NCI-H187 (cell line): Measurements from ENCODE around the gene CCL15.

Experiments used
- DNase-seq, 2 experiments: peaks; one replicate each; lab custom pipeline; 2025; lab: John Stamatoyannopoulos, UW

Gene CCL15

DNA sequence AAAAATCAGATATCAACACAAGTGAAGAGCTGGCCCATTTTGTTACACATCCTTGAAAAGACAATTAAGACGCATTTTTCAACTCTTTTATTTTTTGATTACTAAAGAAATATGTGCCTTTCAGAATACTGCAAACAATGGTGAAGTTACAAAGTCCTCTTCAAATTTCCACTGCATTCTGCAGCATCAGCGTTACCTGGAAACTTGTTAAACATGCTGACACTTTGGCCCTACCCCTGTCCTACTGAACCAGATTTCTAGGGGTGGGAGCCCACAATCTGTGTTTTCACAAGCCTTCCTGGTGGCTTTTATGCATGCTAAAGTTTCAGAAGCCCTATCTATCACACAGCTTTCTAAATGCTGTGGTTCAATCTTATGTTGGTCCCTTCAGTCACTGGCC, 10.3 kb downstream of the CCL15 start:
- DNase-seq = no peak

DNA sequence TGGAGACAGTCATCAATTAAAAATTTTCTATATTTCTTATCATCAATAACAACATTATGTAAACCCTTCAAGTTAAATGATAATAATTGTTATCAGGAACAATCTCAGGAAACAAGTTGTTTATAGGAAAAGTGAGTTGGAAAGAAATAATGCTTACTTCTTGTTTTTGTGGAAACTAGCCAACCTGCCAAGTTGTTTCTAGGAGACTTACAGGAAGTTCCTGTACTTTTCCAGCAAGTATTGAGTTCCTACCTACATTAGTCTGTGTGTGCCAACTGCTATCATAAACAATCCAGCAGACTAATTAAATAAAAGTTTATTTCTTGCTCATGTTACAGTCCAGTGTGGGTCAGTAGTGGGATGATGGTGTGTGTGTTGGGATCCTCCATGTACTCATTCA, 13.2 kb downstream of the CCL15 start:
- DNase-seq = no peak

DNA sequence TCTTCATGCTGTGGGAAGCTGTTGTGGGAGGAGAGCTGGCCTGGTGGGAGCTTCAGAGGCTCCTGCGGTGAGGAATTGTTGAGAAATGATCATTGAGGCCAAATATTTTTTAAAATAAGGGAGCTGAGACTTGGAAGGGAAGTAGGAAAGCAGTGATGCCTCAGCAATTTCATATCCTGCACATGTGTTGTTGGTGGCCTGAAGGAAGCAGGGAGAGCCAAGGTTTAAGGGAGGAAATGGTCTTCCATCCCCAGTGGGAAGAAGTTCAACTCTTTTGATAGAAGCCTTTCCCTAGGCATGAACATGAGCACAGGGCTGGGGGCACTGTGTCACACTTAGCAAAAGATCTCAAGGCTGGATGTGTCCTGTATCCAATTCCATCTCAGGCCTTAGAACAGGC, 14.7 kb downstream of the CCL15 start, which contains the start of gene CCL14:
Gene CCL14, minus strand, starts transcription at position 87 of the 400 bp plus-strand sequence. Its CDS starts 80 bp downstream, at position 7.
- no peak for DNase-seq

DNA sequence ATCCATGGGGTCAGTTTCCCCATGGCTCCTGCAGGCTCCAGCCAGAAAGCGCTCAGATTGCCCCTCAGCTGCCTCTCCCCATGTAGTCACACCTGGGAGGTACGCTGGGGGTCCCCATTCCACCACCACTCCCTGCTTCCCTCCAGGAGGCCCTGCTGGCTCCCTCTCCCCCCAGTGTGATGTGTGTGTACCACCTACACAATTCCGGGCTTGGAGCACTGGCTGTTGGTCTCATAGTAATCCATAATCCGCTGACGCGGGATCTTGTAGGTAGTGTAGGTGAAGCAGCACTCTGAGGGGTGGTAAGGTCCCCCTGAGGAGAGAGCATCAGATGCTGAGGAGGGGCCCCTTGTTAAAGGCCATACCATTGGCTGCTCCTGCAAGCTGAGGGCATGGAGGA, 17.2 kb downstream of the CCL15 start:
- DNase-seq = no peak

DNA sequence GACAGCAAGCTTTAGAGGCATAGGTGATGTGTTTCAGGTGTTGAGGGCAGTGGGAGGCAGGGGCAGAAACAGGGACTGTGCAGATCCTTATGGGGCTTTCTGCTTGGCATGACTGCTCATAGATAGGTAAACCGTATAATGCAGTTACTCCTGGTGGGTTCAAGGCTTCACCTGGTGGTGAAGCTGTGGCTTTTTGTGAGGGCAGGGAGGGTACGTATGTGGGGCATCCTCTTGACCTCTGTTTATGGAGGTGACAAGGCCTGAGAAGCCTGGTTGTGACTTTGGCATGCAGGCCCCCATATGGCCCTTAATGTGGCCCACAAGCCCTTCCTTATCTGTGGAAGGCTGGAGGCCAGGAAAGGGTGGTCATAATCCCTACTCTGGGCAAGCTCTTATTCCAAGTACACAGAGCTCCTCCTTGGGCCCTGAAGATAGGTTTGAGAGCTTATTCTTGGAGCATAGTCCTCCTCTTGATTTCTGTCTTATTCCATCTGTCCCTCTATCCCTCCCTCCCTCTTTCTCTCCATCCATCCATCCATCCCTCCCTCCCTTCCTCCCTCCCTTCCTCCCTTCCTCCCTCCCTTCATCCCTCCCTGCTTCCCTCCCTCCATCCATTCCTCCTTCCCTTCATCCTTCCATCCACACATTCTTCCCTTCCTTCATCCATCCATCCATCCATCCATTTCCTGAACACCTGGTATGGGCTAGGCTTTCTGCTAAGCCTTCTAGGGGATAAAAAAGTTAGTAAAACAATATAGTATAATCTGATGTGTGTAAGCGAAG, 18.8 kb downstream of the CCL15 start:
- DNase-seq = no peak

DNA sequence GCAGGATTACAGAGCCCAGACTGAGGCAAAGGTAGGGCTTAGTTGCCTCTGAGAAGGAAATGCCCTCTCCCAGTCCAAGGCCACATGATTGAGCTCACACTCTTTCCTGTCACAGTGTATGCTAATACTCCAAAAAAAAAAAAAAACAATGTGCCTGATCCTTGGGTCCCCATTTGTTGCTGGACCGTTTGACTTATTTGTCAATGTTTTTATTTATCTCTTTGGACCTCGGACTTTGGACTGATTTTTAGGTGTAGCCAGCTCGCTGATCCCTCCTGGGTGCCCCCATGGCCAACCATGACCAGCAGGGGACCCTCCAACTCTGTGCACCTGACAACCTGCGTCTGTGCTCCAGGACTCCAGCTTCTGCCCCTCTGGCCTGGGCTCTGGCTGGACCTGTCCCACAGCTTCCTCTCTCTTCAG, 19.4 kb downstream of the CCL15 start:
- no peak for DNase-seq

DNA sequence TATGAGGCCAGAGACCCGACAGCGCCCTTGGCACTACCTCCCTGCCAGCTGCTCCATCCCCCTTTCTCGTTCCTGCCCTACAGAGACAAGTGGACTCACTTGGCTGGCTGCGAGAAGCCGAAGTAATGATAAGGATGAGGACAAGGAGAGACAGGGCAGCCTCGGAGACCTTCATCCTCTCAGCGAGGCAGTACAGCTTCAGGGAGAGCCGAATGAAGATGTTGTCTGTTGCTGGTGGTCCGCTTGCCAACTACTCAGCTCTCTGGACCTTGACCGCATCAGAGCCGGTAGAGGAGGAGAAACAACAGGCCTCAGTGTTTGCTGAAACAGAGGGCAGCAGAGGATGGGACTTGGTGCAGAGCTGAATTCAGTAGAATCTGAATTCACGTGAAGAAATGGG, 20.1 kb downstream of the CCL15 start, which contains the start of gene CCL16:
Gene CCL16, minus strand, starts transcription at position 252 of the 400 bp plus-strand sequence. Its CDS starts 77 bp downstream, at position 175.
- no peak for DNase-seq

DNA sequence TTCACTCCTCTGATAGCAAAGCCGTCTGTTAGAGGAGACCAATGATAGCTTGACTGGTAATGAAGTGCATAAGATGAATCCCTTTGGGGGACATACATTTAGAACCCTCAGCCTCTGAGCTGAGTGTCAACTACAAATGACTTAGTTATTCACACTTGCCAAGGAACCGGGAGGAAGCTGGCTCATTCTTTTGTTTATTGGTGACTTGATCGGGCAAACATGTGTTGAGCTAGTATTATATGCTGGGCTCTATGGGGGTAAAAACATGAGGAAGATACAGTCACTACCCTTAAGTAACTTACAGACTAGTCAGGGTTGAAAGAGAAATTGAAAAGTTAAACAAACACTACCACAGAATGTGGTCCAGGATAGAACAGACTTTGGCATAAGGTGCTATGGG, 23.0 kb downstream of the CCL15 start:
- DNase-seq = no peak

DNA sequence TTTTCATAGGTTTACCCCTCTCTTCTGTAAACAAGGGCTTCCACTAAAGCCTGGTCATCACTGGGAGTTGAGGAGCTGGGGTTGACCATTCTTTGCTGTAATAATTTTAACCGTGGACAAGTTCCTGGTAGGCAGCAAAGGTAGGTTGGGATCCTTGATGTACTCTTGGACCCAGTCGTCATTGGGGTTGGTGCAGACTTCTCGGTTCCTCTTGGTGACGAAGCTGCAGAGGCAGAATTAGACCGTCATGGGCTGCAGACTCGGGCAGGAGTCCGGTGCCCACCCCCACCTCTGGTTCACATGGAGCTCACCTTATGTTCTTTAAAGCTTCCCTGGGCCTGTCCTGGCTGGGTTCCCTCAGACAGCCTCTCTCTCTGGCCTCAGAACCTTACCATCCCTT, 23.8 kb downstream of the CCL15 start:
- no peak for DNase-seq

DNA sequence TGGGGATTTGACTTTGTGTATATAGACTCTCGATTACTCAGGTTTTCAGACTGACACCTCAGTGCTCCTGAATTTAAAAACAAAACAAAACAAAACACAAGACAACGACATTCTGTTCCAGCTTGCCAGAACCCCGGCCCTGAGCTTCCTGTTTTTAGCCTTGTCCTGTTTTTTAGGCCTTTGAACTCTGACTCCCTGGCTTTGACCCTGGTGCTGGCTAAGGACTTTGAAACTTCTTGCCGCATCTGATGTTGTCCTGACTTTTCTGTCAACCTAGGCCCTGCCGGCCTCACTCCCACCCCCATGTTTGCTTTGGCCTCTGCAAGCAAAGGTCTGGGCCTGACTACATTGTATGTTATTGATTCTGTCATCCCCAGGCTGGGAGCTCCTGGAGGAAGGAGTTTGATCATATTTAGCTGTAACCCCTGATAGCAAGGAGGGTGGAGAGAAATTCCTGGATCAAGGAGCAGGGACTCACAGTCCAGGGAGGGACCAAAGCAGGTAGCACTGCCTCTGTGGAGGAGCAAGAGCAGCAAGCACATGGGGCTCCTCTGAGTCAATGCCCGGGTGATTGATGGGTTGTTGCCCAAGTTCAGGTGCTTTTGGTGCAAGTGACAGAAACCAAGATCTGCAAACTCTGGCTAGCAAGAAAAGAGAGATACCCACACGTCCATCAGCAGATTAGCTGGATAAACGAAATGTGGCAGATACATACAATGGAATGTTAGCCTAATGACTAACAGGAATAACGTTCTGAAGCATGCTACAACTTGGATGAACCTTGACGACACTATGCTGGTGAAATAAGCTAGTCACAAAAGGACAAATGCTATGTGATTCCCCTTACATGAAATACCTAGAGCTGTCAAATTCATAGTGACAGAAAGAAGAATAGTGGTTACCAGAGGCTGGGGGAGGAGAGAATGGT, 27.8 kb downstream of the CCL15 start:
- DNase-seq = no peak

DNA sequence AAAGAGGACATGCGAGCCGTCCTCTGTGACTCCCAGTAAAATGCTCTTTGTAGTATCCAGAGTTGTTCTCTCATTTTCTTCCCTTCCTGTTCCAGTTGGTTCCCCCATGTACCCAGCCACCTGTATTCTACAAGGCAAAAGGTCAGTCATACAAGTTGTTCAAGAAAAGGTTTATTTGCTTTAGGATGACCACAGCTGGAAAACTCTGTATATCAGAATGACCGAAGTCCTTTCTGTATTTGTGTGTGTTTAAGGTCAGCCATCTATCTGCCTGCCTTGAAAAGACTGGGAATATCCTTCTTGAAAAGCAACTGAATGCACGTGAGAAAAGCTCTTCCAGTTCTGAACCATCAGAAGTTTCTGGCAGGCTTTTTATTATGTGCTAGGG, 28.4 kb downstream of the CCL15 start:
- no peak for DNase-seq

DNA sequence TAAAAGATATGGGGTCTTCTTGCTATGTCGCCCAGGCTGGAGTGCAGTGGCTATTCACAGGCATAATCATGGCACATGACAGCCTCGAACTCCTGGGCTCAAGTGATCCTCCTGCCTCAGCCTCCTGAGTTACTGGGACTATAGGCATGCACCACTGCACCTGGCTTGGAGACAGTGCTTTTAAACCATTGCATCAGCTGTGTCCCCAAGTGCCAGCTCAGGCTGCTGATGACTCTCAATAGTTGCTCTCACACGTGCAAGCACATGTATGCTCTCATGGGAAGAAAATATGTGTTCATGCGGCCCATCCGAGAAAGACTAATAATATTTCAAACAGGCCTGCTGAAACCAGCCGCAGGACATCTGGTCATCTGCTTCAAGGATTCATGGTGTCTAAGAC, 28.8 kb downstream of the CCL15 start:
- DNase-seq = no peak

DNA sequence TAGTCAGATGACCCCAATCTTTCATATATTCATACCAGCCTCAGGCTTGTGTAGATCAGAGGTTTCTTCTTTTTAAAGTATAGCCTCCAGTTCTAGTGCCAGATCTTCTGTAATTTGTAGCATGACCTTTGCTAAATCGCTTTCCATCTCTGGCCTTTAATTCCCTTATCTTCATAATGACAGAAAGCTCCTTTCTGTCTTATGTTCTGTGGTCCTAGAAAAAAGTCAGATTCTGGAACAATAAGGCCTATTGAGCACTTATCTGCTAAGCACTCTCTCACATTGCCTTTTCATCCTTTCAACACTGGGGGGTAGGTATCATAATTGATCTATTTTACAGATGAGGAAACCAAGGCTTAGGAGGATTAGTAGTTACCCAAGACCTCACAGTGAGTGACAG, 29.3 kb downstream of the CCL15 start:
- DNase-seq = no peak

DNA sequence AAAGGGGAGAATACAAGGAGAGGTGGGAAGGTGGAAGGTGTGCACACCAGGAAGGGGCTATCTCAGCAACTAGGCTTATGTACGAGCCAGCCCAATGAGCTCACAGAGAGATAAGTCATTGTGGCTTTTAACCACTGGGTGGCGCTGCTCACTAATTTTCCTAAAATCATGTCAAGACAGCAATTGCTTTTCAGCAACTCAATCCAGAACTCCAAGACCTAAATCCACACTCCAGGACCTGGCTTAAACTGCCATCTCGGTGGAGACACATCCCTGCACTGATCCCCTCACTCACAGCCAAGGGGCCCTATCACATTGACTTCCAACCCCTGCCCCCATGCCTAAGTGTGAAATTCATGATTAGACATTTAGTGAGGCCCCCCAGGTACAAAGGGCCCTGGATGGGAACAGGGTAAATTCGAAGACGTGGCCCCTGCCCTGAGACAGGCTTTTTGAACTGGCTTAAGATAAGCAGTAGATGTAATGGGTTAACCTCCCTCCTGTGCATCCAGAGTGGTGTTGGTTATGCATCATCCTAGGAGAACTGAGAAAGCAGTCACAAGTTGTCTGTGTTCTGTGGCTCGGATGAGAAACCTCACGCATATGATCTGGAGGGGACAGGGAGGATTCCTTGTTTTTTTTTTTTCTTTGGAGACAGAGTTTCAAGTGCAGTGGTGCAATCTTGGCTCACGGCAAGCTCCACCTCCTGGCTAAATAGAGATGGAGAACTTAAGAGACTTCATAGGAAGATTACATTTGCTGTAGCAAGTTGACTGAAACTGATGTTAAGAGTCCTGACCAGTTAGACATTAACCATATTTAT, 31.6 kb downstream of the CCL15 start:
- peak; percentile 51 to 60 for DNase-seq

DNA sequence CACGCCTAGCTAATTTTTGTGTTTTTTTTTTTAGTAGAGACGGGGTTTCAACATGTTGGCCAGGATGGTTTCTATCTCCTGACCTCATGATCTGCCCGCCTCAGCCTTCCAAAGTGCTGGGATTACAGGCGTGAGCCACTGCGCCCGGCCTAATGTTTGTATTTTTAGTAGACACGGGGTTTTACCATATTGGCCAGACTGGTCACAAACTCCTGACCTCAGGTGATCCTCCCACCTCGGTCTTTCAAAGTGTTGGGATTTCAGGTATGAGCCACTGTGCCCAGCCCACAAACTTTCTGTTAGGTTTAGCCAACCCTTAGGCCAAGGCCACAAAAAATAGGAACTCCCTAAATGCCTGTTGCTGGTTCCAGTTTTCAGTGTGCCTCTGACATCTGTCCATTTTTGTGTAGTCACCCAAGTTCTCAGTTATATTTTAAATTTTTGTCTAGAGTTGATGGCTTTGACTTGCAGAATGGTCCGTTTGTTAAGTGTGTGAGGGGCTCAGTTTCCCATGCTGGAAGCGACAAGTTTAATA, 32.8 kb downstream of the CCL15 start:
- no peak for DNase-seq

DNA sequence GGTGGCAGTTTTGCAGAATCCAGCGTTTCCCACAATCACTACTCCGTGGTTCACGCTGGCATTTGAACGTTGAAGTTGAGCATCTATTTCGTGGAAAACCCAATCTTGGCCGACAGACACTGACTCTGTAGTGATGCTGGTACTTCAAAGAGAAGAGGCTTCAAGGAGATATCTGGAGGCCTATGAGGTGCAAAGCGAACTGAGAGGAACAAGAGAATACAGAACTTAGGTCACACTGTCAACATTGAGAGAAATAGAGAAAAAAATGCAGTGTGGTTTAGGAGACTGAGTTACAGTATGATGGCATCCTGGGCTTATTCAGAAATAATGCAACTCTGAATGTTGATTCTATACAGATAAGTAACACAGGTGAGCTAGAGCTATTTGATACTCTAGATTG, 36.1 kb downstream of the CCL15 start:
- DNase-seq = no peak

DNA sequence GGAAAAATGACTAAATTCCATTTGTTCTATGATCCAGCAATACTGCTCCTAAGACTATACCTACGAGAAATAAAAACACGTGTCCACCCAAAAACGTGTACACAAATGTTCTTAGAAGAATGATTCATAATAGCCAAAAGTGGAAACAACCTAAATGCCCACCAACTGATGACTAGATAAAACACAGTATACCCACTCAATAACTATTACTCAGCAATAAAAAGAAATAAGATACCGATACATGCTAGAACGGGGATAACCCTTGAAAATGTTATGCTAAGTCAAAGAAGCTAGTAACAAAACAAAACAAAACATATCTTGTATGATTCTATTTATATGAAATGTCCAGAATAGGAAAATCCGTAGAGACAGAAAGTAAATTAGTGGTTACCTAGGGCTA, 37.7 kb downstream of the CCL15 start:
- no peak for DNase-seq

DNA sequence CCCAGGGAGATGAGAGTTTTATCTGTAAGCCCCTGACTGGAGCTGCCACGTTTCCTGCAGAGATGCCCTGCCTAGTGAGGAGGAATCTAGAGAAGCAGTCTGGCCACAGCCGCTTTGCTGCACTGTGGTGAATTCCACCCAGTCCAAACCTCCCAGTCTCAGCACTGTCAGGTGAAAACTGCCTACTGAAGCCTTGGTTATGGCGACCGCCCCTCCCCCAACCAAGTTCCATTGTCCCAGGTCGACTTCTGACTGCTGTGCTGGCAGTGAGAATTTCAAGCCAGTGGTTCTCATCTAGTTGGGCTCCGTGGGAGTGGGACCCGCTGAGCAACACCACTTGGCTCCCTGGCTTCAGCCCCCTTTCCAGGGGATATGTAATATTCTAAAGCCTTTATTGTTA, 47.6 kb downstream of the CCL15 start:
- no peak for DNase-seq

DNA sequence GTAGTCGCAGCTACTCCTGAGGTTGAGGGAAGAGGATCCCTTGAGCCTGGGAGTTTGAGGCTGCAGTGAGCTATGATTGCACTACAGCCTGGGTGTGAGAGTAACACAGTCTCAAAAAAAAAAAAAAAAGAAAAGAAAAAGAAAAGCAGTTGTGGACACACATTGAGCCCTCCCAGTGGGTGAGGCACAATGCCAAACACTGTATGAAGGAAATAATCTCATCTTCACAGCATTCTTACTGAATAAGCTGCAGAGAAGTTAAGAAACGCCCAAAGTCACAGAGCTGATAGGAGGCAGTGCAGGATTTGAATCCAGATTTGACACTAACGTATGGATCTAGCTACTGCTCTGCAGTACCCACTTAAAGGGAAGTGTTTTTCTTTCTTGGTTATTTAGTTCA, 52.0 kb downstream of the CCL15 start:
- no peak for DNase-seq

DNA sequence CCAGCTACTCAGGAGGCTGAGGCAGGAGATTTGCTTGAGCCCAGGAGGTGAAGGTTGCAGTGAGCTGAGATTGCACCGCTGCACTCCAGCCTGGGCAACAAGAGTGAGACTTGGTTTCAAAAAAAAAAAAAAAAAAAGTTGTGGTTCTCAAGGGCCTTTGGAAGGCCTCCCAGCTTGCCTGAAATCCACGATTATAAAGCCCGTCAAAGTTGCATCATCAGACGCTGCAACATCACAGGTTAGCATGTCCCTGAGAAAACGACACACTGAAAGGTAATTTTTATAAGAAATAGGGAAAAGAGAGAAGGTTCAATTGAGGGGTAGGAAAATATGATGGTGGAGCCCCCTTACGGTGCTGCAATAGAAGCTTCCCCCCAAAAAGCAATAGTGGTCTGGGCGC, 53.3 kb downstream of the CCL15 start:
- DNase-seq = no peak
